Astrocyte of the spinal cord (primary cell): ENCODE measurements around the gene SAMD1.

Experiments used
- DNase-seq: peaks from one replicate; pipeline ENCODE4 v3.0.0; 2011; ENCODE audit warnings: low read depth, low spot score
- H3K4me3 ChIP-seq: 2 replicates; pipeline ENCODE4 v1.5.1; 2011; ENCODE audit warnings: low read depth, mild to moderate bottlenecking, low read length, moderate library complexity
- in situ Hi-C: cut with HindIII; loops from 2 replicates; pipeline ENCODE4 v1.10.0; 2017; ENCODE audit warnings: low sequenced_read_pairs
- TF ChIP-seq, protein P1 (sequence below): IDR thresholded peaks from 2 replicates; pipeline ENCODE4 v1.5.1; 2012; ENCODE audit warnings: low read depth, mild to moderate bottlenecking, low read length, inconsistent platforms

SAMD1 gene

DNA sequence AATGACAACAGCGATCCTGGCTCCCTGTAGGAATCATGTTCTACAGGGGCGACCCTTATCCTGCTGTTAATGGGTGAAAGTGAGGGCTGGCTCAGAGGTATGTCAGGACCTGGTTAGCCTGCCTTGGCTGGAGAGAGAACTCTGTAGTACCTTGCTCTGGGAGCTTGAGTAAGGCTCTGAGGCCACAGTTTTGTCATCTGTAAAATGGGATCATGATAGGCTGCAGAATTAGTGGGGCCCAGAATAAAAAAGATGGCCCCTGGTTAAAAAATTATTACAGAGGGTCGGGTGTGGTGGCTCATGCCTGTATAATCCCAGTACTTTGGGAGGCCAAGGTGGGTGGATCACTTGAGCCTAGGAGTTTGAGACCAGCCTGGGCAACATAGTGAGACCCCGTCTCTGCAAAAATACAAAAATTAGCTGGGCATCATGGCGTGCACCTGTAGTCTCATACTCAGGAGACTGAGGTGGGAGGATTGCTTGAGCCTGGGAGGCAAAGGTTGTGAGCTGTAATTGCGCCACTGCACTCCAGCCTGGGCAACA lies 10.5 kb upstream of the SAMD1 start:
- DNase-seq = no peak
- in situ Hi-C loops = no loop called here
- TF ChIP-seq, protein P1, sequence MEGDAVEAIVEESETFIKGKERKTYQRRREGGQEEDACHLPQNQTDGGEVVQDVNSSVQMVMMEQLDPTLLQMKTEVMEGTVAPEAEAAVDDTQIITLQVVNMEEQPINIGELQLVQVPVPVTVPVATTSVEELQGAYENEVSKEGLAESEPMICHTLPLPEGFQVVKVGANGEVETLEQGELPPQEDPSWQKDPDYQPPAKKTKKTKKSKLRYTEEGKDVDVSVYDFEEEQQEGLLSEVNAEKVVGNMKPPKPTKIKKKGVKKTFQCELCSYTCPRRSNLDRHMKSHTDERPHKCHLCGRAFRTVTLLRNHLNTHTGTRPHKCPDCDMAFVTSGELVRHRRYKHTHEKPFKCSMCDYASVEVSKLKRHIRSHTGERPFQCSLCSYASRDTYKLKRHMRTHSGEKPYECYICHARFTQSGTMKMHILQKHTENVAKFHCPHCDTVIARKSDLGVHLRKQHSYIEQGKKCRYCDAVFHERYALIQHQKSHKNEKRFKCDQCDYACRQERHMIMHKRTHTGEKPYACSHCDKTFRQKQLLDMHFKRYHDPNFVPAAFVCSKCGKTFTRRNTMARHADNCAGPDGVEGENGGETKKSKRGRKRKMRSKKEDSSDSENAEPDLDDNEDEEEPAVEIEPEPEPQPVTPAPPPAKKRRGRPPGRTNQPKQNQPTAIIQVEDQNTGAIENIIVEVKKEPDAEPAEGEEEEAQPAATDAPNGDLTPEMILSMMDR = no peak
- H3K4me3 ChIP-seq = no peak overlapping the region

DNA sequence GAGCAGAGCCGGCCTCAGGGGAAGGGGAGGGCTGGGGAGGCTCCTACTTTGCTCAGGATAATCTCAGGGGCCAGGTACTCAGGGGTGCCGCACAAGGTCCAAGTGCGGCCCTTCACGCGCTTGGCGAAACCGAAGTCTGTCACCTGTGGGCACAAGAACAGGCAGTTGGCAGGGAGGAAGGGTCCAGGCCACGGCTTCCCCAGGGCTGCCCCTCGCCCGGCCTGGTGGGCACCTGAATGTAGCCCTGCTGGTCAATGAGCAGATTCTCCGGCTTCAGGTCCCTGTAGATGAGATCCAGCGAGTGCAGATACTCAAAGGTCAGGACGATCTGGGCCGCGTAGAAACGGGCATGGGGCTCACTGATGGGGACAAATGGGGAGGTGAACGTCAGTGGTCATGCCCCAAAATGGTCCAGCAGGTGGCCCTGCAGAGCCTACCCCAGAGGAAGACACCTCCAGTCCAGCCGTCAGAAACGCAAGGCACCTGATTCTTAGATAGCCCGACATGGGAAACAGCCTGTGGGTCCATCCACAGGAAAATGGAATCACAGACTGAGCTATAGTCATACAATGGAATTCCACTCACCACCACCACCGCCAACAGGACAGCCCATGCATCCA lies 7.1 kb upstream of the SAMD1 start:
- no peak overlapping the region for H3K4me3 ChIP-seq
- TF ChIP-seq, protein P1 = peak; percentile 19
- in situ Hi-C loops = loop anchor here (25.0 kb wide), 1 partner anchor 210 kb away; the partner anchor contains the start of gene NANOS3
- no peak for DNase-seq

- TF ChIP-seq, protein P1 = peak; percentile 19
- H3K4me3 ChIP-seq = no peak overlapping the region
- no peak for DNase-seq
- in situ Hi-C loops = loop anchor here (25.0 kb wide), 1 partner anchor 209 kb away; the partner anchor contains the start of gene NANOS3
Measured at GRCh38 chr19:14096272-14096992, 5.9 kb upstream of the SAMD1 start.

GRCh38 chr19:14094854-14095253 lies 4.3 kb upstream of the SAMD1 start:
- TF ChIP-seq, protein P1 = no peak
- in situ Hi-C loops = loop anchor here (25.0 kb wide), 1 partner anchor 208 kb away; the partner anchor contains the start of gene NANOS3

DNA sequence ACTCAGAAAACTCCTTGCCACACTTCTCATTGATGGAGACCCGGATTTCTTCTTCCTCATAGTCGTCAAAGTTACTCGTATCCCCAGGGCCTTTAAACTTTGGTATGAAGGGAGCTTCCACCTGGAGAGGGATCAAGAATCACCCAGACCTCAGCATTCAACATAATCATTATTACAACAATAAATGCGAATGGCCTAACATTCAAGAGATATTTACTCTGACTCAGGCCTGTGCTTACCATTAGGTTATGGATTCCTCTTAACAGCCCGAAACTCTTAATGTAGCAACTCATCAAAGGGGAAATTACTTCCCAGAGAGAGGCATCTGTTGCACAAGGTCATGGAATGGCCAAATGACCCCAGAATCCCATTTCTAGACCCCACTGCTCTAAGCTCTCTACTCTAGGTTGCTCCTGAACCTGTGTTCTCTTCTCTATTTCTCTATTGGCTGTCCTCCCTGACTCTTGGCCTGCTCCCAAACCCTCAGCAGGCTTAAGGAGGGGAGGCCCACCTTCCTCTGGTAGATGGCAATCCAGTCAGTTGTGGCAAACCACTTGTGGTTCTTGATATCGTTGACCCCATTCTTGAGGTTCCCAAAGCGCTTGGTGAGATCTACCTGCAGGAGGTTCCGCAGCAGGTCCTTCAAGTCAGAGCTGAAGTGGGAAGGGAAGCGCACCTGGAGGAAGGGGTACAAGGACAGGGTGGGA lies 2.7 kb upstream of the SAMD1 start:
- no peak overlapping the region for H3K4me3 ChIP-seq
- no peak for DNase-seq
- in situ Hi-C loops = loop anchor here (25.0 kb wide), 1 partner anchor 206 kb away; the partner anchor contains the start of gene NANOS3
- TF ChIP-seq, protein P1 = no peak

More at GRCh38 chr19:14094854-14095253, 4.3 kb upstream of the SAMD1 start:
- DNase-seq = no peak
- no peak overlapping the region for H3K4me3 ChIP-seq

DNA sequence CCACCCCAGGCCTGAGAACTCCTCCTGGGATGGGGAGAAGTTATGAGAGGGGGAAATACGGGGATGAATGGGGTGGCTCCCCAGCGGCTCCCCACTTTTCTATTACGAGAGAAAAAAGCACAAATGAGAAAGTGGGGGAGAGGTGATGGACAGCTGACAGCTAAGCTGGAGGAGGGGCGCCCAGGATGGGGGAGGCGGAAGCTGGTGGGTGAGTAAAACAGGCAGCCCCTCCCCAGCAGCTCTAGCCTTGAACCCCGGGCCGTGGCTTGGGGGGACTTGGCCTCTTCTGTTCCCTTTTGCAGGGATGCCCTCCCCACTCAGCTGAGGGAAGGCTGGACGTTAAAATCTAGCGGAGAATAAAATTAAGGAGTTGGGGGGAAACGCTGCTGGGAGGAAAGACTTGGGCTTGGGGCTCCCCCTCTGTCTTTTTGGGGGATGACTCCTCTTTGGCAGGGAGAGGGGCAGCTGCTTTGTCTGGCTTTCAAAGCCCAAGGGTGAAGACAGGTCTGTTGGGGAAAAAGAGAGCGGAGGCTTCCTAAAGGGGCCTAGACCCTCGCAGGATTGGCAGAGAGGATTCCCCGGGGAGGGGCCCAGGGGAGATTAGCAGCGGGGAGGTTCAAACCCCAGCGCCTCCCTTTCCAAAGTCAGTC lies 1.4 kb upstream of the SAMD1 start:
- in situ Hi-C loops = loop anchor here (25.0 kb wide), 1 partner anchor 205 kb away; the partner anchor contains the start of gene NANOS3
- H3K4me3 ChIP-seq = peak overlapping the region; percentile 70
- no peak for DNase-seq
- TF ChIP-seq, protein P1 = no peak
